Measurements from ENCODE around the gene APOB. TPM values are rescaled to one million over a fixed set of nuclear protein-coding genes. Genes with fewer than 3 reads are reported as not detected.

The APOB gene
- polyA plus RNA-seq, 3 donors from 2014 or later, result not detected

- Mint-ChIP-seq H3K4me1 (no peaks in the 10 kb centered on the region), H3K27ac (no peak overlapping the region), H3K9me3 (peaks cover 0 to 5% (median 0%) of the 10 kb centered on the region in 6 donors), H3K36me3 (no peaks in the 10 kb centered on the region), H3K27me3 (ENCODE audit: low read depth in 3 of 3) (peaks cover 3 to 8% (median 4%) of the 10 kb centered on the region in 3 donors), H3K4me3 (no peak overlapping the region)
- DNase-seq, result no peak
Observed at GRCh38 chr2:21011453-21011852, 32.4 kb downstream of the APOB start.

- H3K27me3 Mint-ChIP-seq (ENCODE audit: low read depth in 3 of 3), result peaks cover 3 to 8% (median 4%) of the 10 kb centered on the region in 3 donors
- no peaks in the 10 kb centered on the region for H3K4me1 Mint-ChIP-seq
- H3K4me3 Mint-ChIP-seq, result no peak overlapping the region
- no peak for DNase-seq
- H3K36me3 Mint-ChIP-seq, result no peaks in the 10 kb centered on the region
- H3K27ac Mint-ChIP-seq, result no peak overlapping the region
- H3K9me3 Mint-ChIP-seq, result peaks cover 0 to 5% (median 0%) of the 10 kb centered on the region in 6 donors
Observed at GRCh38 chr2:21010813-21011439, 32.9 kb downstream of the APOB start.

- peaks cover 0 to 5% (median 0%) of the 10 kb centered on the region in 6 donors for H3K9me3 Mint-ChIP-seq
- H3K27ac Mint-ChIP-seq, result no peak overlapping the region
- H3K36me3 Mint-ChIP-seq, result no peaks in the 10 kb centered on the region
- H3K4me3 Mint-ChIP-seq, result no peak overlapping the region
- H3K27me3 Mint-ChIP-seq (ENCODE audit: low read depth in 3 of 3), result peaks cover 3 to 8% (median 4%) of the 10 kb centered on the region in 3 donors
- no peaks in the 10 kb centered on the region for H3K4me1 Mint-ChIP-seq
- DNase-seq, result no peak
Observed at GRCh38 chr2:21009662-21010225, 34.1 kb downstream of the APOB start.

- no peaks in the 10 kb centered on the region for H3K4me1 Mint-ChIP-seq
- peaks cover 3 to 8% (median 4%) of the 10 kb centered on the region in 3 donors for H3K27me3 Mint-ChIP-seq (ENCODE audit: low read depth in 3 of 3)
- no peak overlapping the region for H3K4me3 Mint-ChIP-seq
- H3K36me3 Mint-ChIP-seq, result no peaks in the 10 kb centered on the region
- H3K9me3 Mint-ChIP-seq, result peaks cover 0 to 5% (median 0%) of the 10 kb centered on the region in 6 donors
- H3K27ac Mint-ChIP-seq, result no peak overlapping the region
- DNase-seq, result no peak
Observed at GRCh38 chr2:21008790-21009661, 34.8 kb downstream of the APOB start.

DNA sequence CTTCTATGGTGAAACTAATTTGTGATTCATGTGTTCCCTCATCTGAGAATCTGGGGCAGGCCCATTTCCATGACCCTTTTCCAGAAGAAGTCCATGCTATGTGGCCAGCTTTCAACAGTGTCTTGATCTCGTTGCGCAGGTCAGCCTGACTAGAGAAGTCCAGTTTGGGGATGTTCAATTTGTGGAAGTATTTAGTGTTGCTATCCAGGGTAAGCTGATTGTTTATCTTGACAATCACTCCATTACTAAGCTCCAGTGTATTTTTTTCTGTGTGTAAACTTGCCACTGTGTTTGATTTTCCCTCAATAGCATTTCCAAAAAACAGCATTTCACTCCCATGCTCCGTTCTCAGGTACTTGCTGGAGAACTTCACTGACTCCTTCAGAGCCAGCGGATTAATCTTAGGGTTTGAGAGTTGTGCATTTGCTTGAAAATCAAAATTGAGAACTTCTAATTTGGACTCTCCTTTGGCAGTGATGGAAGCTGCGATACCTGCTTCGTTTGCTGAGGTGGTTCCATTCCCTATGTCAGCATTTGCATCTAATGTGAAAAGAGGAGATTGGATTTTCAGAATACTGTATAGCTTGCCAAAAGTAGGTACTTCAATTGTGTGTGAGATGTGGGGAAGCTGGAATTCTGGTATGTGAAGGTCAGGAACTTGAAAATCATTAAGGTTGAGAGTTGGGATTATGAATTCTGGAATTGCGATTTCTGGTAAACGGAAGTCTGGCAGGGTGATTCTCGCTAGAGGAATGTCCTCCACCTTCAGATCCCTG, 35.7 kb downstream of the APOB start:
- peaks cover 0 to 8% (median 0%) of the 10 kb centered on the region in 3 donors for H3K27me3 Mint-ChIP-seq (ENCODE audit: low read depth in 3 of 3)
- H3K4me1 Mint-ChIP-seq, result no peaks in the 10 kb centered on the region
- no peak overlapping the region for H3K27ac Mint-ChIP-seq
- H3K4me3 Mint-ChIP-seq, result no peak overlapping the region
- H3K9me3 Mint-ChIP-seq, result peaks cover 0 to 5% (median 0%) of the 10 kb centered on the region in 6 donors
- no peak for DNase-seq
- H3K36me3 Mint-ChIP-seq, result no peaks in the 10 kb centered on the region

- no peak for DNase-seq
- peaks cover 0 to 5% (median 0%) of the 10 kb centered on the region in 6 donors for H3K9me3 Mint-ChIP-seq
- no peak overlapping the region for H3K4me3 Mint-ChIP-seq
- H3K27ac Mint-ChIP-seq, result no peak overlapping the region
- H3K4me1 Mint-ChIP-seq, result no peaks in the 10 kb centered on the region
- no peaks in the 10 kb centered on the region for H3K36me3 Mint-ChIP-seq
- H3K27me3 Mint-ChIP-seq (ENCODE audit: low read depth in 3 of 3), result peaks cover 0 to 8% (median 2%) of the 10 kb centered on the region in 3 donors
Observed at GRCh38 chr2:21007129-21008013, 36.5 kb downstream of the APOB start.

DNA sequence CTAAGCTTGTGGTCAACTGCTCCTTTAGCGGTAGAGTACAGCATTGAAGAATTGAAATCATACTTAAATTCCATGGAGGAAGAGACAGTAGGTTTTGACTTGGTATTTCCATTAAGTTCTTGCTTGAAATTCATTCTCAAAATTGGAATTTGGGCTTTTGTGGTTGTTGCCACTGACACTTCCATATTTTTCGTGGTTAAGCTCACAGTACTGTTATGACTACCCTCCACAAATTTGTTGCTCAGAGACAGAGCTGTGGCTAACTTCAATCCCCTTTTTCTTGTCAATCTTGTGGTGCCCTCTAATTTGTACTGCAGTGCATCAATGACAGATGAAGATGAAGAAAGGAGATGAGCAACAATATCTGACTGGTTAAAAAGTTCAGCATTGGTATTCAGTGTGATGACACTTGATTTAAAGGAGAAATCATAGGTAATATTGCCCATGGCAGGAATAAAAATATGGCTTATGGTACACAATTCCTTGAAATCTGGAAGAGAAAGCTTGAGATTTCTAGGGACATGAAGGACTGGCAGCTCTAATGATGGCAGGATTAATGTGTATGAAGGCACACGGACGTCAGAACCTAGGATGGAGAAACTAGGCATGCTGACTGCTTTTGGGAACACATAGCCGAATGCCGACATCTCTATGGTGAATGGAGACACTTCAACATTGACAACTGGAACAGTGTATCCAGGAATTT, 37.3 kb downstream of the APOB start:
- Mint-ChIP-seq H3K4me3 (no peak overlapping the region), H3K9me3 (peaks cover 0 to 5% (median 0%) of the 10 kb centered on the region in 6 donors), H3K4me1 (no peaks in the 10 kb centered on the region), H3K27ac (no peak overlapping the region), H3K36me3 (no peaks in the 10 kb centered on the region), H3K27me3 (ENCODE audit: low read depth in 3 of 3) (peaks cover 0 to 8% (median 2%) of the 10 kb centered on the region in 3 donors)
- no peak for DNase-seq

GRCh38 chr2:21005700-21006422, 38.0 kb downstream of the APOB start:
- Mint-ChIP-seq H3K4me3 (no peak overlapping the region), H3K36me3 (no peaks in the 10 kb centered on the region), H3K4me1 (no peaks in the 10 kb centered on the region), H3K9me3 (peaks cover 0 to 5% (median 0%) of the 10 kb centered on the region in 6 donors), H3K27ac (no peak overlapping the region), H3K27me3 (ENCODE audit: low read depth in 3 of 3) (peaks cover 2 to 13% (median 4%) of the 10 kb centered on the region in 3 donors)
- no peak for DNase-seq

DNA sequence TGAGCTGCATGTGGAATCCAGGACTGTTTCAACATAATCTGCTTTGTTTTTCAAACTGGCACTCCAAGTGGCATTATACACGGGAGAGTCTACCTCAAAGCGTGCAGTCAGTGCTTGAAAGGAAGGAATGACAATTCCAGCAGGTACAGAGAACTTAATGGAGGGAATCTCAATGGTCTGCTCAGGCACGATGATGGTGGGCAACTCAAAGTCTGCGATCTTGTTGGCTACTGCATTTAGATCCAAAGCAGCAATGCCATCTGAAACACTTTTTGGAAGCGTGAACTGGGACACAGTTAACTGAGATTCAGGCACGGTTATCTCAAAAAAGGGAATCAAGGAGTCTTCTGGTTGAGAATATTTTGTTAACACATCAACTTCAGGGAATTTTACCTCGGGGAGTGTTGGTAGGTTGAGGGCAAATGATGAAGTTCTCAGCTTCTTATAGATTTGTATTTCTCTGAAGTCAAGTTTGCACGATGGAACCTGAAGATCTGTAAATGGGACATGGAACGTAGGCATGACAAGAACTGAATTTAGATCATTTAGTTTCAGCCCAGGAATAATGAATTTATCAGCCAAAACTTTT, 38.7 kb downstream of the APOB start:
- peaks cover 0 to 2% (median 0%) of the 10 kb centered on the region in 6 donors for H3K9me3 Mint-ChIP-seq
- H3K4me1 Mint-ChIP-seq, result no peaks in the 10 kb centered on the region
- no peaks in the 10 kb centered on the region for H3K36me3 Mint-ChIP-seq
- no peak for DNase-seq
- no peak overlapping the region for H3K27ac Mint-ChIP-seq
- no peak overlapping the region for H3K4me3 Mint-ChIP-seq
- peaks cover 2 to 11% (median 4%) of the 10 kb centered on the region in 3 donors for H3K27me3 Mint-ChIP-seq (ENCODE audit: low read depth in 3 of 3)

DNA sequence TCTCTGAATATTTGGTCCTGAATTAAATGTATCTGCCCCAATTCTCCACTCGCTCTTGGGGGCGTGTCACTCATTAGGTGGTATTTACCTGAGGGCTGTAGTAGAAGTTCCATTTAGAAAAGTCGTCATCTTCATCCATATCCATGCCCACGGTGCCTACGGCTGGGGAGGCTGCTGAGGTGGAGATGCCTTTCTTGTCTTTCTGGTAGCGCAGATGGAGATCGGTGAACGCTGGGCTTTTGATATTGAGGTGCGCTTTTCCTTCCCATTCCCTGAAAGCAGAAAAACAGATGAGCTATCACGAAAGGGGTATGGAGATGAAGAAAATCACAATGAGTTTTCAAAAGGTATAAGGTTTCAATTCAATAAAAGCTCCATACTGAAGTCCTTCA, 39.7 kb downstream of the APOB start:
- DNase-seq, result no peak
- peaks cover 2 to 11% (median 4%) of the 10 kb centered on the region in 3 donors for H3K27me3 Mint-ChIP-seq (ENCODE audit: low read depth in 3 of 3)
- H3K4me1 Mint-ChIP-seq, result no peaks in the 10 kb centered on the region
- H3K27ac Mint-ChIP-seq, result no peak overlapping the region
- H3K36me3 Mint-ChIP-seq, result no peaks in the 10 kb centered on the region
- H3K9me3 Mint-ChIP-seq, result peaks cover 0 to 2% (median 0%) of the 10 kb centered on the region in 6 donors
- no peak overlapping the region for H3K4me3 Mint-ChIP-seq

GRCh38 chr2:21003572-21004180, 40.2 kb downstream of the APOB start:
- Mint-ChIP-seq H3K27ac (no peak overlapping the region), H3K27me3 (ENCODE audit: low read depth in 3 of 3) (peaks cover 2 to 10% (median 4%) of the 10 kb centered on the region in 3 donors), H3K36me3 (no peaks in the 10 kb centered on the region), H3K4me3 (no peak overlapping the region), H3K9me3 (peaks cover 0 to 2% (median 0%) of the 10 kb centered on the region in 6 donors), H3K4me1 (no peaks in the 10 kb centered on the region)
- no peak for DNase-seq
